ENCODE results near the gene COX6B1.
"Not testable (repeated sequence)": the region's sequence is repeated elsewhere in the genome, so short reads cannot be mapped to it uniquely, and the experiment has no call there.

COX6B1 gene

DNA sequence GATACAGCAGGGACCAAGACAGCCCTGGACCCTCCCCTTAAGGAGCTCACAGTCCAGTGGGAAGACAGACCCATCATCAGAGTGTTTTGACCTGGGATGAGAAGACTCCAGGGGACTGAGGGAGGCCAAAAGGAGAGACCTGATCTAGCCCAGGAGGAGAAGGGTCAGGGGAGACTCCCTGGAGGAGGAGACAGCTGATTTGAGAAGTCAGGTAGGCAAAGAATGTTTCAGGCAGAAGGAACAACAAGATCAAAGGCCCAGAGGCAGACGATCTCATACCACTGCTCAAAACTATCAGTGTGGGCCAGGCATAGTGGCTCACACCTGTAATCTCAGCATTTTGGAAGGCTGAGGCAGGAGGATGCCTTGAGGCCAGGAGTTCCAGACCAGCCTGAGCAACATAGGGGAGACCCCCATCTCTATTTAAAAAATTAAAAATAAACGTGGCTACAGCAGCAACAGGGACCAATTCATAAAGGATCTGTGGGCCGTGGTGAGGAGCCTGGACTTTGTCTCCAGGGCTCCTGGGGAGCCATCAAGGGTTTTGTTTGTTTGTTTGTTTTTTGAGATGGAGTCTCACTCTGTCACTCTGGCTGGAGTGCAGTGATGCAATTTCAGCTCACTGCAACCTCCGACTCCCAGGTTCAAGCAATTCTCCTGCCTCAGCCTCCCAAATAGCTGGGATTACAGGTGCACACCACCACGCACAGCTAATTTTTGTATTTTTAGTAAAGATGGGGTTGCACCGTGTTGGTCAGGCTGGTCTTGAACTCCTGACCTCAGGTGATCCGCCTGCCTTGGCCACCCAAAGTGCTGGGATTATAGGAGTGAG, 2.2 kb upstream of the COX6B1 start:
- Histone ChIP-seq H3K9me3 (ENCODE audit: control insufficient read depth, insufficient read depth, low read depth, low read length) (no peaks in the 10 kb centered on the region), H3K9ac (ENCODE audit: low read length) (no peak overlapping the region), H3K36me3 (ENCODE audit: control insufficient read depth, insufficient read depth, low read length) (peaks cover 4% of the 10 kb centered on the region), H3K27me3 (ENCODE audit: control insufficient read depth, insufficient read depth, low read length) (peaks cover 8% of the 10 kb centered on the region; the same call in 1 of the 2 replicates), H3K27ac (ENCODE audit: low read depth, low read length) (no peak overlapping the region), H3K4me1 (ENCODE audit: control insufficient read depth, insufficient read depth, low read length) (peaks cover 32% of the 10 kb centered on the region), H3K4me3 (ENCODE audit: low read depth, low read length) (no peak overlapping the region)

- Histone ChIP-seq H3K36me3 (ENCODE audit: control insufficient read depth, insufficient read depth, low read length) (peaks cover 37% of the 10 kb centered on the region), H3K27me3 (ENCODE audit: control insufficient read depth, insufficient read depth, low read length) (peaks cover 3% of the 10 kb centered on the region; the same call in 1 of the 2 replicates), H3K9me3 (ENCODE audit: control insufficient read depth, insufficient read depth, low read depth, low read length) (no peaks in the 10 kb centered on the region), H3K4me3 (ENCODE audit: low read depth, low read length) (no peak overlapping the region), H3K27ac (ENCODE audit: low read depth, low read length) (no peak overlapping the region), H3K9ac (ENCODE audit: low read length) (no peak overlapping the region), H3K4me1 (ENCODE audit: control insufficient read depth, insufficient read depth, low read length) (peaks cover 4% of the 10 kb centered on the region; the same call in 1 of the 2 replicates)
Measured at GRCh38 chr19:35650581-35650980, 2.5 kb downstream of the COX6B1 start.

- H3K4me3 ChIP-seq (ENCODE audit: low read depth, low read length); H3K9ac ChIP-seq (ENCODE audit: low read length); H3K4me1 ChIP-seq (ENCODE audit: control insufficient read depth, insufficient read depth, low read length); H3K9me3 ChIP-seq (ENCODE audit: control insufficient read depth, insufficient read depth, low read depth, low read length); H3K27ac ChIP-seq (ENCODE audit: low read depth, low read length); H3K27me3 ChIP-seq (ENCODE audit: control insufficient read depth, insufficient read depth, low read length): not testable (repeated sequence)
- peaks cover 71% of the 10 kb centered on the region for H3K36me3 ChIP-seq (ENCODE audit: control insufficient read depth, insufficient read depth, low read length)
Measured at GRCh38 chr19:35654828-35655227, 6.7 kb downstream of the COX6B1 start.

GRCh38 chr19:35655600-35655999, 7.5 kb downstream of the COX6B1 start:
- H3K9me3 ChIP-seq (ENCODE audit: control insufficient read depth, insufficient read depth, low read depth, low read length): no peaks in the 10 kb centered on the region
- no peak overlapping the region for H3K4me3 ChIP-seq (ENCODE audit: low read depth, low read length)
- peaks cover 72% of the 10 kb centered on the region for H3K36me3 ChIP-seq (ENCODE audit: control insufficient read depth, insufficient read depth, low read length)
- no peak overlapping the region for H3K9ac ChIP-seq (ENCODE audit: low read length)
- no peak overlapping the region for H3K27ac ChIP-seq (ENCODE audit: low read depth, low read length)
- H3K4me1 ChIP-seq (ENCODE audit: control insufficient read depth, insufficient read depth, low read length): no peaks in the 10 kb centered on the region
- H3K27me3 ChIP-seq (ENCODE audit: control insufficient read depth, insufficient read depth, low read length): no peaks in the 10 kb centered on the region

GRCh38 chr19:35656700-35657099, 8.6 kb downstream of the COX6B1 start:
- Histone ChIP-seq H3K9ac (ENCODE audit: low read length) (no peak overlapping the region), H3K36me3 (ENCODE audit: control insufficient read depth, insufficient read depth, low read length) (peaks cover 61% of the 10 kb centered on the region), H3K4me1 (ENCODE audit: control insufficient read depth, insufficient read depth, low read length) (no peaks in the 10 kb centered on the region), H3K9me3 (ENCODE audit: control insufficient read depth, insufficient read depth, low read depth, low read length) (no peaks in the 10 kb centered on the region), H3K27me3 (ENCODE audit: control insufficient read depth, insufficient read depth, low read length) (no peaks in the 10 kb centered on the region), H3K27ac (ENCODE audit: low read depth, low read length) (no peak overlapping the region), H3K4me3 (ENCODE audit: low read depth, low read length) (no peak overlapping the region)

- H3K4me1 ChIP-seq (ENCODE audit: control insufficient read depth, insufficient read depth, low read length): no peaks in the 10 kb centered on the region
- H3K36me3 ChIP-seq (ENCODE audit: control insufficient read depth, insufficient read depth, low read length): peaks cover 55% of the 10 kb centered on the region
- no peak overlapping the region for H3K4me3 ChIP-seq (ENCODE audit: low read depth, low read length)
- H3K27me3 ChIP-seq (ENCODE audit: control insufficient read depth, insufficient read depth, low read length): no peaks in the 10 kb centered on the region
- no peaks in the 10 kb centered on the region for H3K9me3 ChIP-seq (ENCODE audit: control insufficient read depth, insufficient read depth, low read depth, low read length)
- no peak overlapping the region for H3K27ac ChIP-seq (ENCODE audit: low read depth, low read length)
- no peak overlapping the region for H3K9ac ChIP-seq (ENCODE audit: low read length)
Measured at GRCh38 chr19:35657904-35658700, 10.0 kb downstream of the COX6B1 start.

DNA sequence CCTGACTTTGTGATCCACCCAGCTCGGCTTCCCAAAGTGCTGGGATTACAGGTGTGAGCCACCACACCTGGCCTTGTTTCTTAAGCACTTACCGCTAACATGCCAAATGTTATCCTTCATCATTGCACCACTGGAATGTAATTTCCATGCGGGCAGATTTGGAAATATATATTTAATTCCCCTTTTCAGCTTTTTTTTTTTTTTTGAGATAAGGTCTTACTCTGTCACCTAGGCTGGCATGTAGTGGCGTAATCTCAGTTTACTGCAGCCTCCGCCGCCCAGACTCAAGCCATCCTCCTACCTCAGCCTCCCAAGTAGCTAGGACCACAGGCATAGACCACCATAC, 13.8 kb downstream of the COX6B1 start:
- H3K27ac ChIP-seq (ENCODE audit: low read depth, low read length): no peak overlapping the region
- no peaks in the 10 kb centered on the region for H3K9me3 ChIP-seq (ENCODE audit: control insufficient read depth, insufficient read depth, low read depth, low read length)
- peaks cover 26% of the 10 kb centered on the region for H3K36me3 ChIP-seq (ENCODE audit: control insufficient read depth, insufficient read depth, low read length)
- no peak overlapping the region for H3K4me3 ChIP-seq (ENCODE audit: low read depth, low read length)
- H3K27me3 ChIP-seq (ENCODE audit: control insufficient read depth, insufficient read depth, low read length): no peaks in the 10 kb centered on the region
- no peak overlapping the region for H3K9ac ChIP-seq (ENCODE audit: low read length)
- no peaks in the 10 kb centered on the region for H3K4me1 ChIP-seq (ENCODE audit: control insufficient read depth, insufficient read depth, low read length)

DNA sequence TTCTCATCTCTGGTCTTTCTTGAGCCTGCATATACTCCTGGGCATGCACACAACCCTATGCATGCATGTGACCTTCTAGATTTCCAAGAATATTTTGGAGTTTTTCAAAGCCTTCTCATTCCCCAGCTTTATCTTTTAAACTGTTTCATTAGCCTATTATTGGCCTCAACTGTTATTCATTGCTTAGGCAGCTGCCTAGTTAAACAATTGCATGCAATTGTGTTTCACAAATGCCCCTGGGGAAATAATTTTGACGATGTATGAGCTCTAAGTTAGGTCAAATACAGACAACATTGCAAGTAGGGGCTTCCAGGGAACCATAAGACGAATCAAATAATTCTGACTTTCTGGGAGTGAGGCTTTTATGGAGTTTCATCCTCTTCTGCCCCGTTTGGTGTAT, 15.9 kb downstream of the COX6B1 start:
- H3K9me3 ChIP-seq (ENCODE audit: control insufficient read depth, insufficient read depth, low read depth, low read length): no peaks in the 10 kb centered on the region
- no peak overlapping the region for H3K4me3 ChIP-seq (ENCODE audit: low read depth, low read length)
- H3K9ac ChIP-seq (ENCODE audit: low read length): no peak overlapping the region
- 0 out of 2 replicates have a peak, but pooled peaks cover 2% of the 10 kb centered on the region for H3K27me3 ChIP-seq (ENCODE audit: control insufficient read depth, insufficient read depth, low read length)
- peaks cover 8% of the 10 kb centered on the region for H3K36me3 ChIP-seq (ENCODE audit: control insufficient read depth, insufficient read depth, low read length)
- H3K27ac ChIP-seq (ENCODE audit: low read depth, low read length): no peak overlapping the region
- no peaks in the 10 kb centered on the region for H3K4me1 ChIP-seq (ENCODE audit: control insufficient read depth, insufficient read depth, low read length)

DNA sequence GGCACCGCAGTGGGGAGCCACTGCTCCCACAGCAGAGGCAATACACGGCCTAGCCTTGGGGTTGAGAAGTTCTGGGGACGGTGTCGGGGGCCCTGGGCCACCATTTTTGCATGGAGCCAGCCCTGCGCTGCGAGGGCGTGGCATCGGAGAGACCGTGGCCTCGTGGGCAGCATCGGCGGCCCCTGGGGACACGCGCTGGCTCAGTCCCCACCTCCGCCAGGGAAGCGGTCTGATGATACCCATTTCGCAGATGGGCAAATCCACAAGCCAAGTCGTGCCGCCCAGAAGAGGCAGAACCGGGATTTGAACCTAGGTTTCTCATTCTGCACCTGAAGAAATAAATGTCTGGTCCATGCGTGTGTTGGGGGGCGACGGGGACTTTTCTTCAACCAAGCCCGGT, 17.0 kb downstream of the COX6B1 start:
- Histone ChIP-seq H3K4me1 (ENCODE audit: control insufficient read depth, insufficient read depth, low read length) (no peaks in the 10 kb centered on the region), H3K27me3 (ENCODE audit: control insufficient read depth, insufficient read depth, low read length) (peaks cover 12% of the 10 kb centered on the region; the same call in 1 of the 2 replicates), H3K27ac (ENCODE audit: low read depth, low read length) (no peak overlapping the region), H3K9ac (ENCODE audit: low read length) (no peak overlapping the region), H3K4me3 (ENCODE audit: low read depth, low read length) (no peak overlapping the region), H3K9me3 (ENCODE audit: control insufficient read depth, insufficient read depth, low read depth, low read length) (no peaks in the 10 kb centered on the region), H3K36me3 (ENCODE audit: control insufficient read depth, insufficient read depth, low read length) (peaks cover 4% of the 10 kb centered on the region; the same call in 1 of the 2 replicates)

GRCh38 chr19:35665604-35666003, 17.5 kb downstream of the COX6B1 start:
- H3K27me3 ChIP-seq (ENCODE audit: control insufficient read depth, insufficient read depth, low read length): peaks cover 12% of the 10 kb centered on the region; the same call in 1 of the 2 replicates
- no peaks in the 10 kb centered on the region for H3K9me3 ChIP-seq (ENCODE audit: control insufficient read depth, insufficient read depth, low read depth, low read length)
- no peaks in the 10 kb centered on the region for H3K4me1 ChIP-seq (ENCODE audit: control insufficient read depth, insufficient read depth, low read length)
- no peak overlapping the region for H3K9ac ChIP-seq (ENCODE audit: low read length)
- peaks cover 4% of the 10 kb centered on the region; the same call in 1 of the 2 replicates for H3K36me3 ChIP-seq (ENCODE audit: control insufficient read depth, insufficient read depth, low read length)
- H3K4me3 ChIP-seq (ENCODE audit: low read depth, low read length): no peak overlapping the region
- no peak overlapping the region for H3K27ac ChIP-seq (ENCODE audit: low read depth, low read length)
